ENCODE measurements around the gene PNMA1. TPM values are rescaled to one million over a fixed set of nuclear protein-coding genes. Genes with fewer than 3 reads are reported as not detected.
"Not testable (repeated sequence)": the region's sequence is repeated elsewhere in the genome, so short reads cannot be mapped to it uniquely, and the experiment has no call there.

Gene PNMA1
- total and polyA plus RNA-seq, 4 donors, result 22.4 to 45.5 (median 35.9) TPM

GRCh38 chr14:73708076-73708475, 6.1 kb downstream of the PNMA1 start:
- H3K27ac ChIP-seq (ENCODE audit: low read depth in 1 of 2, low read length in 2 of 2); DNase-seq; H3K9me3 ChIP-seq (ENCODE audit: control insufficient read depth, low read length); ATAC-seq (ENCODE audit: low FRiP score); H3K4me3 ChIP-seq (ENCODE audit: low read length in 2 of 2); intact Hi-C loops (cut with DNase I); H3K4me1 ChIP-seq (ENCODE audit: control insufficient read depth in 1 of 2, insufficient read depth in 2 of 2, low read length in 2 of 2); H3K36me3 ChIP-seq (ENCODE audit: control insufficient read depth in 1 of 2, insufficient read depth in 2 of 2, low read length in 1 of 2); H3K27me3 ChIP-seq (ENCODE audit: control insufficient read depth in 1 of 2, insufficient read depth in 2 of 2, low read length in 1 of 2): not testable (repeated sequence)
- 86 to 89% methylated on average over 4 of the region's 4 CpGs for WGBS, 2 donors

- no peaks in the 10 kb centered on the region for H3K4me1 ChIP-seq (ENCODE audit: control insufficient read depth in 1 of 2, insufficient read depth in 2 of 2, low read length in 2 of 2)
- intact Hi-C loops (cut with DNase I), result no loop called here
- WGBS, 2 donors, result 32 to 70% methylated on average over 1 of the region's 1 CpG
These were observed 13.9 kb downstream of the PNMA1 start for GRCh38 chr14:73700325-73700724.

DNA sequence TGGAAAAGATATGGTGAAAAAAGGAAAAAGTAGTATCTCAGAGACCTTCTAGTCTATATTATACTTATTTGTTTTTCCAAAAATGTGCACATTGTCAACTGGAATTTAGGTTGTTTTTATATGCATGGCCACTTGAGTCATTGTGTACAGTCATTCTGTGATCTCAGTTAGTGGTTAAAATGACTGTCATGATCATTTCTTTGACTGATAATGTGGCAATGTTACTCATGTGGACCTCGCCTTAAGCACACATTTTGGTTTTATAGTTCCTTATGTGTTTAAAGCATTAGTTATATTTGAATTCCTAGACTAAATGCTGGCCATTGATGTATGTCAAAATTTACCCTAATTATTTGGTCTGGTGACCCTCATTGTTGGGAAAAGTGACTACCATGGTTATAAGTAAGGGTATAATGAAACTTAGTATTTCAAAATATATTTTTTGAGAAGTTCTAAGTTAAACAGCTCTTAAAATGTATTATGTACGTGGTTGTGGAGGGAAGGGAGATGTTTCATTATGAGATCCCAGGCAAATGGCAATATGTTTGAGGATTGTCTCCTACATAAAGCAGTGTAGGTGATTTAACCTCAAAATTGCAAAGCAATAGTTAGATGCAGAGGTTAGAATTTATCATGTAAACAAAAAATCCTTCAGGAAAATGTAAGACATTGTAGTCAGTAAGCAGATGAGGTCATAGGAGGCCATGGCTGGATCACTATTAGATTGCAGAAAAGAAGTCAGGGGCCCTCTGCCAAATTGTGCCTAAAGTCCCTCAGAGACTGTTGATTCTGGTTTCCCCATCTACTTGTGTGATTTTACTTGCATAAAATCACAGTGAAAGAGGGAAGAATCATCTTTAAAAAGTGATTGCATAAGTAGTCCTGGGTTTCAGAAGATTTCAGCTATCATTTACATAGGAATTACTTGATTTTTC, 17.5 kb downstream of the PNMA1 start:
- Histone ChIP-seq H3K36me3 (ENCODE audit: control insufficient read depth in 1 of 2, insufficient read depth in 2 of 2, low read length in 1 of 2) (no peaks in the 10 kb centered on the region), H3K27ac (ENCODE audit: low read depth in 1 of 2, low read length in 2 of 2) (no peak overlapping the region), H3K27me3 (ENCODE audit: control insufficient read depth in 1 of 2, insufficient read depth in 2 of 2, low read length in 1 of 2) (no peaks in the 10 kb centered on the region), H3K9me3 (ENCODE audit: control insufficient read depth, low read length) (no peaks in the 10 kb centered on the region), H3K4me1 (ENCODE audit: control insufficient read depth in 1 of 2, insufficient read depth in 2 of 2, low read length in 2 of 2) (no peaks in the 10 kb centered on the region), H3K4me3 (ENCODE audit: low read length in 2 of 2) (no peak overlapping the region)
- intact Hi-C loops (cut with DNase I), result no loop called here
- WGBS, 2 donors, result 81 to 88% methylated on average over 2 of the region's 2 CpGs
- ATAC-seq (ENCODE audit: low FRiP score) (no peak), DNase-seq (no peak)

More at GRCh38 chr14:73700325-73700724, 13.9 kb downstream of the PNMA1 start:
- Histone ChIP-seq H3K27me3 (ENCODE audit: control insufficient read depth in 1 of 2, insufficient read depth in 2 of 2, low read length in 1 of 2) (no peaks in the 10 kb centered on the region), H3K27ac (ENCODE audit: low read depth in 1 of 2, low read length in 2 of 2) (no peak overlapping the region), H3K4me3 (ENCODE audit: low read length in 2 of 2) (no peak overlapping the region), H3K9me3 (ENCODE audit: control insufficient read depth, low read length) (no peaks in the 10 kb centered on the region), H3K36me3 (ENCODE audit: control insufficient read depth in 1 of 2, insufficient read depth in 2 of 2, low read length in 1 of 2) (no peaks in the 10 kb centered on the region)
- DNase-seq (no peak), ATAC-seq (ENCODE audit: low FRiP score) (no peak)

- Histone ChIP-seq H3K27ac (ENCODE audit: low read depth in 1 of 2, low read length in 2 of 2) (no peak overlapping the region), H3K36me3 (ENCODE audit: control insufficient read depth in 1 of 2, insufficient read depth in 2 of 2, low read length in 1 of 2) (no peaks in the 10 kb centered on the region)
- ATAC-seq (ENCODE audit: low FRiP score), result no peak
These were observed 18.2 kb downstream of the PNMA1 start for GRCh38 chr14:73695997-73696396.

GRCh38 chr14:73695082-73695481, 19.1 kb downstream of the PNMA1 start:
- no peaks in the 10 kb centered on the region for H3K27me3 ChIP-seq (ENCODE audit: control insufficient read depth in 1 of 2, insufficient read depth in 2 of 2, low read length in 1 of 2)
- no peaks in the 10 kb centered on the region for H3K9me3 ChIP-seq (ENCODE audit: control insufficient read depth, low read length)
- intact Hi-C loops (cut with DNase I), result no loop called here
- H3K36me3 ChIP-seq (ENCODE audit: control insufficient read depth in 1 of 2, insufficient read depth in 2 of 2, low read length in 1 of 2), result no peaks in the 10 kb centered on the region
- H3K4me1 ChIP-seq (ENCODE audit: control insufficient read depth in 1 of 2, insufficient read depth in 2 of 2, low read length in 2 of 2), result no peaks in the 10 kb centered on the region
- WGBS, 2 donors, result 99 to 100% methylated on average over 2 of the region's 2 CpGs
- no peak overlapping the region for H3K4me3 ChIP-seq (ENCODE audit: low read length in 2 of 2)
- ATAC-seq (ENCODE audit: low FRiP score) (no peak), DNase-seq (no peak)
- H3K27ac ChIP-seq (ENCODE audit: low read depth in 1 of 2, low read length in 2 of 2), result no peak overlapping the region

More at GRCh38 chr14:73695997-73696396, 18.2 kb downstream of the PNMA1 start:
- no peaks in the 10 kb centered on the region for H3K9me3 ChIP-seq (ENCODE audit: control insufficient read depth, low read length)
- 95% methylated on average over 2 of the region's 2 CpGs for WGBS, 2 donors
- no peak overlapping the region for H3K4me3 ChIP-seq (ENCODE audit: low read length in 2 of 2)
- DNase-seq, result no peak
- no peaks in the 10 kb centered on the region for H3K27me3 ChIP-seq (ENCODE audit: control insufficient read depth in 1 of 2, insufficient read depth in 2 of 2, low read length in 1 of 2)
- no peaks in the 10 kb centered on the region for H3K4me1 ChIP-seq (ENCODE audit: control insufficient read depth in 1 of 2, insufficient read depth in 2 of 2, low read length in 2 of 2)
- intact Hi-C loops (cut with DNase I), result no loop called here

DNA sequence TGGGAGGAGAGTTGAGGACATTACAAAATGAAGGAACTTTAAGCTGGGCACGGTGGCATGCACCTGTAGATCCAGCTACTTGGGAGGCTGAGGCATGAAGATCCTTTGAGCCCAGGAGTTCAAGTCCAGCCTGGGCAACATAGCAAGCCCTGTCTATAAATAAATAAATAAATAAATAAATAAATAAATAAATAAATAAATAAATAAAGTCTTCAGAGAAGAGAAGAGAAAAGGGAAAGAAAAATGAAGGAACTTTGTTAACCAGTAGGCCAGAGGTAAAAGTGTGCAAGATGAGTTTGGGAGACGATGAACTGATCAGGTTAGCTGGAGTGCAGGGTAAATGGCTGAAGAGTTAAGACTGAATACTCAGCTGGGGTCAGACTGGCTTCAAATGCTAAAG, 20.1 kb downstream of the PNMA1 start:
- no peak for DNase-seq
- Histone ChIP-seq H3K4me3 (ENCODE audit: low read length in 2 of 2) (no peak overlapping the region), H3K9me3 (ENCODE audit: control insufficient read depth, low read length) (no peaks in the 10 kb centered on the region), H3K27ac (ENCODE audit: low read depth in 1 of 2, low read length in 2 of 2) (no peak overlapping the region), H3K4me1 (ENCODE audit: control insufficient read depth in 1 of 2, insufficient read depth in 2 of 2, low read length in 2 of 2) (no peaks in the 10 kb centered on the region), H3K36me3 (ENCODE audit: control insufficient read depth in 1 of 2, insufficient read depth in 2 of 2, low read length in 1 of 2) (no peaks in the 10 kb centered on the region), H3K27me3 (ENCODE audit: control insufficient read depth in 1 of 2, insufficient read depth in 2 of 2, low read length in 1 of 2) (no peaks in the 10 kb centered on the region)
- no peak for ATAC-seq (ENCODE audit: low FRiP score)
- WGBS, 2 donors, result 96 to 98% methylated on average over 2 of the region's 2 CpGs
- intact Hi-C loops (cut with DNase I), result no loop called here

DNA sequence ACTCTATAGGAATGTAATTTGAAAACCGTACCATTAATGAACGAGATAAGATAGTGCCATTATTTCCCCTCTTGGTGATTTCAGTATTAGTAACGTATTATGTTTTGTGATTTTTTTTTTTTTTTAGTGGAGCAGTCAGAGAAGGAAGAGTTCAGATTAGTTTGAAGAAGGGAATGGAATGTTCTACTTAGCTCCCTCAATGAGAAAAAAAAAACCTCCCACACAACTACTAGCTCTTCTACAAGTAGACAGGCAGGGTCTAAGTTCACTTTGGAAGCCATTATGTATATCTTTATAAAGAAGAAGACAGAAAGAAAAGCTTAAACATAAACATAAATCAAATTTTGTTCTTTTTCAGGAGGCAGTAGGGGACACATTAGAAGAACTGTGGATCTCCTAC, 27.3 kb downstream of the PNMA1 start:
- Histone ChIP-seq H3K9me3 (ENCODE audit: control insufficient read depth, low read length) (no peaks in the 10 kb centered on the region), H3K27ac (ENCODE audit: low read depth in 1 of 2, low read length in 2 of 2) (no peak overlapping the region), H3K36me3 (ENCODE audit: control insufficient read depth in 1 of 2, insufficient read depth in 2 of 2, low read length in 1 of 2) (no peaks in the 10 kb centered on the region), H3K4me3 (ENCODE audit: low read length in 2 of 2) (no peak overlapping the region), H3K4me1 (ENCODE audit: control insufficient read depth in 1 of 2, insufficient read depth in 2 of 2, low read length in 2 of 2) (no peaks in the 10 kb centered on the region), H3K27me3 (ENCODE audit: control insufficient read depth in 1 of 2, insufficient read depth in 2 of 2, low read length in 1 of 2) (no peaks in the 10 kb centered on the region)
- WGBS, 2 donors, result 82 to 86% methylated on average over 3 of the region's 3 CpGs
- DNase-seq (no peak), ATAC-seq (ENCODE audit: low FRiP score) (no peak)
- intact Hi-C loops (cut with DNase I), result no loop called here

DNA sequence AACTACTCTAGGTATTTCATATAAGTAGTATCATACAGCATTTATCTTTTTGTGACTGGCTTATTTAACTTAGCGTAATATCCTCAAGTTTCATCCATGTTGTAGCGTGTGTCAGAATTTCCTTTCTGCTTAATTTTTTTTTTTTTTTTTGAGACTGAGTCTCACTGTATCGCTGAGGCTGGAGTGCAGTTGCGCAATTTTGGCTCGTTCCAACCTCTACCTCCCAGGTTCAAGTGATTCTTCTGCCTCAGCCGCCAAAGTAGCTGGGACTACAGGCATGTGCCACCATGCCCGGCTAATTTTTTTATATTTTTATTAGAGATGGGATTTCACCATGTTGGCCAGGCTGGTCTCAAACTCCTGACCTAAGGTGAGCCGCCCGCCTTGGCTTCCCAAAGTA, 28.9 kb downstream of the PNMA1 start:
- WGBS, 2 donors, result 98% methylated on average over 9 of the region's 9 CpGs
- ATAC-seq (ENCODE audit: low FRiP score) (no peak), DNase-seq (no peak)
- H3K9me3 ChIP-seq (ENCODE audit: control insufficient read depth, low read length), result no peaks in the 10 kb centered on the region
- no peak overlapping the region for H3K27ac ChIP-seq (ENCODE audit: low read depth in 1 of 2, low read length in 2 of 2)
- intact Hi-C loops (cut with DNase I), result no loop called here
- no peaks in the 10 kb centered on the region for H3K4me1 ChIP-seq (ENCODE audit: control insufficient read depth in 1 of 2, insufficient read depth in 2 of 2, low read length in 2 of 2)
- no peaks in the 10 kb centered on the region for H3K36me3 ChIP-seq (ENCODE audit: control insufficient read depth in 1 of 2, insufficient read depth in 2 of 2, low read length in 1 of 2)
- H3K4me3 ChIP-seq (ENCODE audit: low read length in 2 of 2), result no peak overlapping the region
- no peaks in the 10 kb centered on the region for H3K27me3 ChIP-seq (ENCODE audit: control insufficient read depth in 1 of 2, insufficient read depth in 2 of 2, low read length in 1 of 2)

- no peak for ATAC-seq (ENCODE audit: low FRiP score)
- intact Hi-C loops (cut with DNase I), result no loop called here
- WGBS, 2 donors, result 94 to 95% methylated on average over 5 of the region's 5 CpGs
These were observed 29.6 kb downstream of the PNMA1 start for GRCh38 chr14:73684627-73685026.

More at GRCh38 chr14:73684627-73685026, 29.6 kb downstream of the PNMA1 start:
- DNase-seq, result no peak
- H3K36me3 ChIP-seq (ENCODE audit: control insufficient read depth in 1 of 2, insufficient read depth in 2 of 2, low read length in 1 of 2), result no peaks in the 10 kb centered on the region
- H3K4me1 ChIP-seq (ENCODE audit: control insufficient read depth in 1 of 2, insufficient read depth in 2 of 2, low read length in 2 of 2), result no peaks in the 10 kb centered on the region
- no peaks in the 10 kb centered on the region for H3K27me3 ChIP-seq (ENCODE audit: control insufficient read depth in 1 of 2, insufficient read depth in 2 of 2, low read length in 1 of 2)
- H3K4me3 ChIP-seq (ENCODE audit: low read length in 2 of 2), result no peak overlapping the region
- H3K27ac ChIP-seq (ENCODE audit: low read depth in 1 of 2, low read length in 2 of 2), result no peak overlapping the region
- no peaks in the 10 kb centered on the region for H3K9me3 ChIP-seq (ENCODE audit: control insufficient read depth, low read length)
